K562 (cell line): Measurements from ENCODE around the gene AAGAB. TPM values are rescaled to one million over a fixed set of nuclear protein-coding genes. Genes with fewer than 3 reads are reported as not detected.

Experiments used
- ARID1B ChIP-seq: fragments of 450-650 bp; IDR thresholded peaks from 2 replicates; pipeline ENCODE4 v1.6.1; 2016; ENCODE audit warnings: antibody characterized with exemption, mild to moderate bottlenecking, inconsistent platforms
- EWSR1 ChIP-seq: fragments of 450-650 bp; IDR thresholded peaks from 2 replicates; pipeline ENCODE4 v1.6.1; 2018; ENCODE audit warnings: borderline replicate concordance, mild to moderate bottlenecking, low read depth, moderate library complexity; ENCODE audit not compliant: partially characterized antibody
- FOXK2 ChIP-seq, 2 experiments: fragments of 450-650 bp; IDR thresholded peaks in 1 of 2; conservative IDR thresholded peaks in 1 of 2; 2 replicates each; pipeline ENCODE4 v1.6.1; 2016; ENCODE audit warnings: low read depth in 2 of 2, mild to moderate bottlenecking in 1 of 2
- GABPB2 ChIP-seq: fragments of 250-450 bp; sonication (Bioruptor Pico); conservative IDR thresholded peaks from 2 replicates; pipeline ENCODE4 v1.5.1; 2021; ENCODE audit warnings: mild to moderate bottlenecking
- MAFF ChIP-seq: IDR thresholded peaks from 2 replicates; pipeline ENCODE4 v1.6.1; 2012; ENCODE audit warnings: low read length, improper control_type of control experiment
- MYC ChIP-seq, 2 experiments: fragments of 250-450 bp in 1 of 2; sonication (Bioruptor Pico) in 1 of 2; IDR thresholded peaks; 2 replicates each; pipeline versions ENCODE4 v1.5.1 to v1.6.1; 2012 to 2021; ENCODE audit warnings: low read depth in 2 of 2, borderline replicate concordance in 1 of 2, improper control_type of control experiment in 1 of 2, low read length in 1 of 2, mild to moderate bottlenecking in 1 of 2, moderate library complexity in 1 of 2
- PHB2 ChIP-seq: fragments of 450-650 bp; IDR thresholded peaks from 2 replicates; pipeline ENCODE4 v1.6.1; 2017; ENCODE audit warnings: low read depth
- RNF219 ChIP-seq: fragments of 250-450 bp; sonication (Bioruptor Pico); IDR thresholded peaks from 2 replicates; pipeline ENCODE4 v1.5.0; 2022; ENCODE audit warnings: mild to moderate bottlenecking
- SNRNP70 ChIP-seq: fragments of 200-400 bp; formaldehyde crosslinking; optimal IDR thresholded peaks from 2 replicates; pipeline ENCODE3; 2017; ENCODE audit warnings: low read depth, low read length
- THRB ChIP-seq: fragments of 450-650 bp; formaldehyde crosslinking; conservative IDR thresholded peaks from 2 replicates; pipeline ENCODE4 v1.4.0; 2022; ENCODE audit warnings: mild to moderate bottlenecking, missing genetic modification characterization
- U2AF1 ChIP-seq: fragments of 200-400 bp; formaldehyde crosslinking; optimal IDR thresholded peaks from 2 replicates; pipeline ENCODE3; 2017; ENCODE audit warnings: mild to moderate bottlenecking, low read depth, low read length, moderate library complexity
- ZFPM2 ChIP-seq: fragments of 250-450 bp; sonication (Bioruptor Pico); IDR thresholded peaks from 2 replicates; pipeline ENCODE4 v1.5.1; 2022; ENCODE audit warnings: mild to moderate bottlenecking
- ZNF133 ChIP-seq: fragments of 250-450 bp; sonication (Bioruptor Pico); IDR thresholded peaks from 2 replicates; pipeline ENCODE4 v1.4.0; 2020; ENCODE audit warnings: mild to moderate bottlenecking
- ZNF143 ChIP-seq: sonication (generic); formaldehyde crosslinking; IDR thresholded peaks from 2 replicates; pipeline ENCODE4 v1.9.0; 2022; ENCODE audit warnings: mild to moderate bottlenecking, missing genetic modification reagents
- ZNF224 ChIP-seq: sonication (generic); formaldehyde crosslinking; IDR thresholded peaks from 2 replicates; pipeline ENCODE4 v1.8.0; 2022; ENCODE audit warnings: mild to moderate bottlenecking, missing genetic modification reagents
- ZNF695 ChIP-seq: fragments of 450-650 bp; formaldehyde crosslinking; IDR thresholded peaks from 2 replicates; pipeline ENCODE4 v1.4.0; 2020; ENCODE audit warnings: mild to moderate bottlenecking, moderate library complexity
- ZNF696 ChIP-seq: fragments of 250-450 bp; sonication (Bioruptor Pico); conservative IDR thresholded peaks from 2 replicates; pipeline ENCODE4 v1.4.0; 2020; ENCODE audit warnings: mild to moderate bottlenecking, moderate library complexity
- polyA plus RNA-seq, 8 experiments: library from polyadenylated mRNA; depleted of rRNA in 4 of 8; stranded (reverse) in 5 of 8; unstranded in 3 of 8; fragments of >200 nt; fragmentation: Nextera tagmentation in 2 of 8; fragmentation: Illumina TruSeq in 1 of 8; extraction: Ambion mirVana in 2 of 8; extraction: Trizol in 1 of 8; gene quantifications; 2 replicates each; pipeline versions ENCODE4 v1.2.1 to v1.2.3, GENCODE V29; 2011 to 2014; ENCODE audit warnings: inconsistent platforms in 1 of 8, missing spikeins in 1 of 8
- total RNA-seq, 7 experiments: library from RNA; depleted of rRNA in 6 of 7; stranded (reverse); fragments of >200 nt in 6 of 7; fragmentation: Illumina TruSeq in 2 of 7; extraction: Trizol in 2 of 7; gene quantifications; 2 replicates each; pipeline versions ENCODE4 v1.2.1 to v1.2.3, GENCODE V29; 2011 to 2021; ENCODE audit warnings: low replicate concordance in 1 of 7
- TF ChIP-seq, protein P1 (sequence below): fragments of 450-650 bp; IDR thresholded peaks from 2 replicates; pipeline ENCODE4 v1.6.1; 2017; ENCODE audit warnings: antibody characterized with exemption
- TF ChIP-seq, protein P2 (sequence below): fragments of 250-450 bp; sonication (Bioruptor Pico); IDR thresholded peaks from 2 replicates; pipeline ENCODE4 v1.4.0; 2020

Gene AAGAB
- total and polyA plus RNA-seq, 9 of the 15 experiments (the other 6 are each of a cell fraction or from before 2014, with no cell fraction given): 17.8 to 109 (median 58.3) TPM

- TF ChIP-seq THRB (CRISPR knock-in tag) (no peak), ZNF224 (CRISPR knock-in tag) (no peak), SNRNP70 (no peak), U2AF1 (peak; percentile 90), ZFPM2 (CRISPR knock-in tag) (no peak), MAFF (peak; percentile 63; the same call in 1 of the 2 replicates), ZNF133 (CRISPR knock-in tag) (no peak), MYC (IDR thresholded peaks at IDR 0.05; ENCODE audit: low read depth, low read length) (peak; percentile 80), MYC (CRISPR knock-in tag; IDR thresholded peaks at IDR 0.05; ENCODE audit: borderline replicate concordance, low read depth) (peak; percentile 19; the same call in 1 of the 2 replicates), EWSR1 (no peak), FOXK2 (conservative IDR thresholded peaks at IDR 0.05 in 1 of 2, IDR thresholded peaks at IDR 0.05 in 1 of 2; ENCODE audit: low read depth in 2 of 2) (peak; percentile 5 to 100; a peak in 2 of 4 replicates), RNF219 (CRISPR knock-in tag) (no peak), ZNF695 (CRISPR knock-in tag) (no peak), GABPB2 (CRISPR knock-in tag) (no peak), ARID1B (peak; percentile 30; the same call in 1 of the 2 replicates), PHB2 (no peak), ZNF696 (CRISPR knock-in tag) (no peak), ZNF143 (CRISPR knock-in tag) (peak; percentile 25; the same call in 1 of the 2 replicates)
- TF ChIP-seq, protein P1, sequence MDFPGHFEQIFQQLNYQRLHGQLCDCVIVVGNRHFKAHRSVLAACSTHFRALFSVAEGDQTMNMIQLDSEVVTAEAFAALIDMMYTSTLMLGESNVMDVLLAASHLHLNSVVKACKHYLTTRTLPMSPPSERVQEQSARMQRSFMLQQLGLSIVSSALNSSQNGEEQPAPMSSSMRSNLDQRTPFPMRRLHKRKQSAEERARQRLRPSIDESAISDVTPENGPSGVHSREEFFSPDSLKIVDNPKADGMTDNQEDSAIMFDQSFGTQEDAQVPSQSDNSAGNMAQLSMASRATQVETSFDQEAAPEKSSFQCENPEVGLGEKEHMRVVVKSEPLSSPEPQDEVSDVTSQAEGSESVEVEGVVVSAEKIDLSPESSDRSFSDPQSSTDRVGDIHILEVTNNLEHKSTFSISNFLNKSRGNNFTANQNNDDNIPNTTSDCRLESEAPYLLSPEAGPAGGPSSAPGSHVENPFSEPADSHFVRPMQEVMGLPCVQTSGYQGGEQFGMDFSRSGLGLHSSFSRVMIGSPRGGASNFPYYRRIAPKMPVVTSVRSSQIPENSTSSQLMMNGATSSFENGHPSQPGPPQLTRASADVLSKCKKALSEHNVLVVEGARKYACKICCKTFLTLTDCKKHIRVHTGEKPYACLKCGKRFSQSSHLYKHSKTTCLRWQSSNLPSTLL: no peak
- TF ChIP-seq, protein P2, sequence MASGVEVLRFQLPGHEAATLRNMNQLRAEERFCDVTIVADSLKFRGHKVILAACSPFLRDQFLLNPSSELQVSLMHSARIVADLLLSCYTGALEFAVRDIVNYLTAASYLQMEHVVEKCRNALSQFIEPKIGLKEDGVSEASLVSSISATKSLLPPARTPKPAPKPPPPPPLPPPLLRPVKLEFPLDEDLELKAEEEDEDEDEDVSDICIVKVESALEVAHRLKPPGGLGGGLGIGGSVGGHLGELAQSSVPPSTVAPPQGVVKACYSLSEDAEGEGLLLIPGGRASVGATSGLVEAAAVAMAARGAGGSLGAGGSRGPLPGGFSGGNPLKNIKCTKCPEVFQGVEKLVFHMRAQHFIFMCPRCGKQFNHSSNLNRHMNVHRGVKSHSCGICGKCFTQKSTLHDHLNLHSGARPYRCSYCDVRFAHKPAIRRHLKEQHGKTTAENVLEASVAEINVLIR: no peak
Observed at GRCh38 chr15:67254238-67255175, at the start of gene AAGAB, which contains the start of gene IQCH (continued).
